A673 (cell line): ENCODE results near the gene TXNRD1.

Experiments
- CTCF ChIP-seq: fragments of 300-800, 200-600 bp; sonication (generic); conservative IDR thresholded peaks from 2 replicates; pipeline ENCODE4 v1.5.1; 2017; ENCODE audit warnings: low read depth, mild to moderate bottlenecking, antibody characterized with exemption, low read length, moderate library complexity, mixed read lengths
- EZH2 ChIP-seq: fragments of 200-600 bp; sonication (generic); IDR thresholded peaks from 2 replicates; pipeline ENCODE4 v1.6.1; 2017; ENCODE audit warnings: borderline replicate concordance, low read depth, mild to moderate bottlenecking, mixed read lengths, antibody characterized with exemption, low read length; ENCODE audit not compliant: poor library complexity, severe bottlenecking

GRCh38 chr12:104369708-104370107 lies 154.1 kb downstream of the TXNRD1 start:
- TF ChIP-seq CTCF (no peak), EZH2 (no peak)
